HepG2 (cell line): ENCODE data around the gene OTOG. TPM values are rescaled to one million over a fixed set of nuclear protein-coding genes. Genes with fewer than 3 reads are reported as not detected.

Experiments used
- ATAC-seq: fragments of 200-7000 bp; cut with Tn5 transposase; 3 replicates; pipeline ENCODE4 v1.9.1; 2020; ENCODE audit warnings: mild to moderate bottlenecking, moderate library complexity
- BruUV-seq: library from RNA; stranded (reverse); fragments of 400-500 nt; replicated peaks from 2 replicates; lab custom pipeline; 2021; lab: Mats Ljungman, UMichigan
- CTCF ChIA-PET: fragments of 300-600 bp; formaldehyde crosslinking; extraction: SDS; loops from one replicate; lab custom pipeline; 2021; ENCODE audit warnings: low total read pairs, inconsistent platforms, low intra/inter-chr PET ratio; lab: Yijun Ruan, JAX
- POLR2A ChIA-PET: fragments of 350-600 bp; sonication (Branson Sonifier 250); formaldehyde crosslinking; loops from one replicate; lab custom pipeline; 2020; ENCODE audit warnings: antibody characterized with exemption, inconsistent platforms; lab: Yijun Ruan, JAX
- DNase-seq: peaks from one replicate; pipeline ENCODE4 v3.0.0-alpha.2; 2015; ENCODE audit warnings: low spot score
- FAIRE-seq: peaks from 3 replicates; lab custom pipeline; 2011; peaks lifted over from hg19 to GRCh38; lab: Jason Lieb, UNC
- H2AFZ ChIP-seq: one replicate; pipeline ENCODE4 v1.6.1; 2011; ENCODE audit warnings: low read length, inconsistent platforms
- H3K27ac ChIP-seq: fragments of 300-600 bp; 3 replicates; pipeline ENCODE4 v1.8.0; 2011; ENCODE audit warnings: mixed run types, mild to moderate bottlenecking, mixed read lengths, low read length, inconsistent platforms; ENCODE audit not compliant: insufficient read depth; ENCODE audit errors: extremely low read length
- H3K27me3 ChIP-seq, 2 experiments: fragments of 200-600 bp in 1 of 2; 2 replicates in 1 of 2; 3 replicates in 1 of 2; pipeline versions ENCODE4 v1.6.0 to v1.8.0; 2011; ENCODE audit warnings: low read length in 2 of 2, mild to moderate bottlenecking in 2 of 2, moderate library complexity in 2 of 2, inconsistent platforms in 1 of 2; ENCODE audit not compliant: insufficient read depth in 2 of 2, control insufficient read depth in 1 of 2
- H3K36me3 ChIP-seq, 2 experiments: fragments of 200-600 bp in 1 of 2; replicated peaks in 1 of 2; 2 replicates in 1 of 2; 3 replicates in 1 of 2; pipeline versions ENCODE4 v1.5.1 to v1.8.0; 2011; ENCODE audit warnings: low read length in 2 of 2, inconsistent platforms in 1 of 2; ENCODE audit not compliant: insufficient read depth in 2 of 2, control insufficient read depth in 1 of 2
- H3K4me1 ChIP-seq: 2 replicates; pipeline ENCODE4 v1.5.1; 2012; ENCODE audit warnings: low read length, inconsistent platforms; ENCODE audit not compliant: insufficient read depth
- H3K4me2 ChIP-seq: 2 replicates; pipeline ENCODE4 v1.6.0; 2011; ENCODE audit warnings: low read depth, low read length, inconsistent platforms
- H3K4me3 ChIP-seq, 3 experiments: fragments of 200-600 bp in 1 of 3; sonication (generic), shearing (Covaris generic) in 1 of 3; replicated peaks in 1 of 3; 2 replicates each; pipeline ENCODE4 v1.5.1; 2011 to 2016; ENCODE audit warnings: low read length in 3 of 3, inconsistent platforms in 2 of 3, low read depth in 2 of 3, mild to moderate bottlenecking in 2 of 3, control low read depth in 1 of 3, mixed read lengths in 1 of 3; ENCODE audit not compliant: insufficient read depth in 1 of 3
- H3K79me2 ChIP-seq: one replicate; pipeline ENCODE4 v1.6.1; 2011; ENCODE audit warnings: low read length, inconsistent platforms; ENCODE audit not compliant: insufficient read depth
- H3K9ac ChIP-seq: 2 replicates; pipeline ENCODE4 v1.6.0; 2011; ENCODE audit warnings: mild to moderate bottlenecking, low read depth, low read length, inconsistent platforms; ENCODE audit not compliant: insufficient read depth
- H3K9me3 ChIP-seq: 2 replicates; pipeline ENCODE4 v1.5.1; 2012; ENCODE audit warnings: mild to moderate bottlenecking, low read length
- H4K20me1 ChIP-seq: 2 replicates; pipeline ENCODE4 v1.6.0; 2011; ENCODE audit warnings: inconsistent platforms, mild to moderate bottlenecking, low read length, moderate library complexity; ENCODE audit not compliant: insufficient read depth
- ARNTL ChIP-seq: sonication (generic); formaldehyde crosslinking; IDR thresholded peaks from 2 replicates; pipeline ENCODE4 v1.4.0; 2020; ENCODE audit warnings: mild to moderate bottlenecking, missing genetic modification reagents
- EED ChIP-seq: sonication (generic); formaldehyde crosslinking; IDR thresholded peaks from 2 replicates; pipeline ENCODE4 v1.5.0; 2020; ENCODE audit warnings: mild to moderate bottlenecking, missing genetic modification reagents
- FOXC1 ChIP-seq: sonication (generic); formaldehyde crosslinking; IDR thresholded peaks from 2 replicates; pipeline ENCODE4 v1.8.0; 2022; ENCODE audit warnings: mild to moderate bottlenecking, missing genetic modification reagents, borderline replicate concordance
- LBX2 ChIP-seq: sonication (generic); formaldehyde crosslinking; IDR thresholded peaks from 2 replicates; pipeline ENCODE4 v1.5.0; 2020; ENCODE audit warnings: missing genetic modification reagents, mild to moderate bottlenecking, borderline replicate concordance
- RXRA ChIP-seq: sonication (generic); formaldehyde crosslinking; IDR thresholded peaks from 2 replicates; pipeline ENCODE4 v1.5.1; 2020; ENCODE audit warnings: missing genetic modification reagents
- SALL2 ChIP-seq: sonication (generic); formaldehyde crosslinking; IDR thresholded peaks from 2 replicates; pipeline ENCODE4 v1.8.1; 2023; ENCODE audit warnings: mild to moderate bottlenecking, missing genetic modification reagents, inconsistent platforms
- SIN3A ChIP-seq: IDR thresholded peaks from 2 replicates; pipeline ENCODE4 v1.6.1; 2011; ENCODE audit warnings: low read depth, mild to moderate bottlenecking, control low read depth, low read length, borderline replicate concordance
- ZFYVE20 ChIP-seq: sonication (generic); formaldehyde crosslinking; IDR thresholded peaks from 2 replicates; pipeline ENCODE4 v1.8.0; 2023; ENCODE audit warnings: low read depth, mild to moderate bottlenecking, moderate library complexity, missing genetic modification reagents, borderline replicate concordance
- ZHX1 ChIP-seq: sonication (generic); formaldehyde crosslinking; IDR thresholded peaks from 2 replicates; pipeline ENCODE4 v1.8.1; 2022; ENCODE audit warnings: low read depth, mild to moderate bottlenecking, missing genetic modification reagents
- ZNF639 ChIP-seq: conservative IDR thresholded peaks from 2 replicates; pipeline ENCODE4 v1.6.1; 2018; ENCODE audit warnings: missing genetic modification reagents
- ZZZ3 ChIP-seq: sonication (generic); formaldehyde crosslinking; IDR thresholded peaks from 2 replicates; pipeline ENCODE4 v1.4.0; 2020; ENCODE audit warnings: missing genetic modification reagents, mild to moderate bottlenecking, borderline replicate concordance
- WGBS: methylation state at CpG from one replicate; pipeline ENCODE4 v1.1.6; 2017; ENCODE audit warnings: low lambda C conversion rate; 5-methylcytosine and 5-hydroxymethylcytosine counted together
- in situ Hi-C: cut with HindIII; loops from 2 replicates; pipeline ENCODE4 v1.10.0; 2017; ENCODE audit warnings: low pct_unique_long_range_greater_than_20kb; ENCODE audit not compliant: extremely low pct_ligation_motif_present
- intact Hi-C: fragments of 100-400 bp; cut with micrococcal nuclease; formaldehyde crosslinking; loops from one replicate; pipeline ENCODE4 v1.10.0; 2022; ENCODE audit not compliant: unreplicated experiment
- polyA plus RNA-seq, 8 experiments: library from polyadenylated mRNA; depleted of rRNA in 3 of 8; stranded (reverse) in 7 of 8; unstranded in 1 of 8; fragments of >200 nt; fragmentation: Illumina TruSeq in 4 of 8; extraction: Trizol in 4 of 8; gene quantifications; 2 replicates each; pipeline versions ENCODE4 v1.2.1 to v1.2.3, GENCODE V29; 2011 to 2016; ENCODE audit warnings: low read depth in 4 of 8, missing spikeins in 1 of 8, mixed read lengths in 1 of 8; ENCODE audit not compliant: insufficient read depth in 1 of 8
- total RNA-seq, 5 experiments: library from RNA; depleted of rRNA; stranded (reverse); fragments of >200 nt; fragmentation: Illumina TruSeq; extraction: Trizol; gene quantifications; 2 replicates each; pipeline ENCODE4 v1.2.3, GENCODE V29; 2016; ENCODE audit warnings: low read depth in 1 of 5

OTOG gene
- total and polyA plus RNA-seq, 2 of the 13 experiments (the other 11 are each of a cell fraction or from before 2014, with no cell fraction given) = not detected

GRCh38 chr11:17612221-17613188 is 65.4 kb downstream of the OTOG start:
- ChIA-PET POLR2A (no interaction called here), CTCF (no interaction called here)
- DNase-seq (no peak), ATAC-seq (no peak), FAIRE-seq (no peak)
- Histone ChIP-seq H3K36me3 (no peaks in the 10 kb centered on the region), H3K27ac (no peak overlapping the region), H3K4me1 (no peaks in the 10 kb centered on the region), H3K79me2 (no peaks in the 10 kb centered on the region), H3K4me2 (no peak overlapping the region), H3K4me3 (no peak overlapping the region), H2AFZ (no peak overlapping the region), H3K9ac (no peak overlapping the region), H4K20me1 (no peaks in the 10 kb centered on the region), H3K27me3 (peaks cover 6 to 44% of the 10 kb centered on the region in 2 experiments; a peak in 4 of 5 replicates), H3K9me3 (no peaks in the 10 kb centered on the region)
- intact Hi-C loops = no loop called here
- no TSS peak for BruUV-seq
- 0% methylated on average over 7 of the region's 18 CpGs for WGBS
- in situ Hi-C loops = no loop called here
- no peak for TF ChIP-seq ZHX1 (CRISPR knock-in tag)
- no peak for TF ChIP-seq SIN3A
- no peak for TF ChIP-seq ZZZ3
- TF ChIP-seq ARNTL (CRISPR knock-in tag) = no peak
- TF ChIP-seq RXRA (CRISPR knock-in tag) = no peak
- no peak for TF ChIP-seq EED (CRISPR knock-in tag)
- TF ChIP-seq ZNF639 = no peak
- TF ChIP-seq LBX2 (CRISPR knock-in tag) = no peak
- TF ChIP-seq SALL2 (CRISPR knock-in tag) = no peak
- TF ChIP-seq ZFYVE20 (CRISPR knock-in tag) = no peak
- TF ChIP-seq FOXC1 = no peak
